Activated CD8-positive, alpha-beta T cell treated with anti-CD3 and anti-CD28 coated beads, Interleukin-2, amount 10 ng/mL, durations not matched to agents 7 days and 5 days (primary cell): Measurements from ENCODE around the gene TNKS2. TPM values are rescaled to one million over a fixed set of nuclear protein-coding genes. Genes with fewer than 3 reads are reported as not detected.
"Not testable (repeated sequence)": the region's sequence is repeated elsewhere in the genome, so short reads cannot be mapped to it uniquely, and the experiment has no call there.

Source experiments
- ATAC-seq: fragments of 150-1000 bp; cut with Tn5 transposase; one replicate; pipeline ENCODE4 v1.10.0; 2021; ENCODE audit warnings: moderate library complexity
- CTCF ChIA-PET: fragments of 350-600 bp; sonication (Branson Sonifier 250); formaldehyde crosslinking; loops from one replicate; lab custom pipeline; 2021; ENCODE audit warnings: antibody characterized with exemption; lab: Charles Lee
- POLR2A ChIA-PET: fragments of 350-600 bp; sonication (Branson Sonifier 250); formaldehyde crosslinking; loops from one replicate; lab custom pipeline; 2021; ENCODE audit warnings: antibody characterized with exemption; lab: Charles Lee
- DNase-seq: peaks from one replicate; pipeline ENCODE4 v3.0.0-alpha.2; 2020
- H3K27ac Mint-ChIP-seq: one replicate; pipeline ENCODE4 v1.8.0; 2021; ENCODE audit warnings: mild to moderate bottlenecking, mixed read lengths
- H3K27me3 Mint-ChIP-seq: one replicate; pipeline ENCODE4 v1.8.0; 2021; ENCODE audit warnings: low read depth, mixed read lengths
- H3K36me3 Mint-ChIP-seq: one replicate; pipeline ENCODE4 v1.8.0; 2021; ENCODE audit warnings: low read depth, mixed read lengths
- H3K4me1 Mint-ChIP-seq: one replicate; pipeline ENCODE4 v1.8.0; 2021; ENCODE audit warnings: low read depth, mixed read lengths
- H3K4me3 Mint-ChIP-seq: one replicate; pipeline ENCODE4 v1.8.0; 2021; ENCODE audit warnings: mild to moderate bottlenecking, mixed read lengths
- H3K9me3 Mint-ChIP-seq: one replicate; pipeline ENCODE4 v1.8.0; 2022; ENCODE audit warnings: mixed read lengths; ENCODE audit not compliant: insufficient read depth
- total RNA-seq, 2 experiments: library from RNA; stranded (reverse); gene quantifications; one replicate each; pipeline ENCODE4 v1.2.3, GENCODE V29; 2021

TNKS2 gene
- 10 to 100 TPM; 27.5 to 28.4 TPM for total RNA-seq

GRCh38 chr10:91797874-91798648, at the start of gene TNKS2:
Gene TNKS2 (plus strand): TSS chr10:91798426. CDS start chr10:91798691, 265 bp downstream.
- POLR2A ChIA-PET, result interaction anchor here (0.8 to 1.9 kb wide), 15 partner anchors 10 to 927 kb away, joined by 3 to 15 read pairs (median 4); partner anchors contain the start of genes BTAF1, CPEB3, MARCHF5 and RPP30
- H3K27me3 Mint-ChIP-seq, result no peaks in the 10 kb centered on the region
- peaks cover 47% of the 10 kb centered on the region for H3K4me1 Mint-ChIP-seq
- ATAC-seq, result peak; percentile 87
- H3K27ac Mint-ChIP-seq, result peak within 1 kb of the TSS; percentile 96
- DNase-seq, result peak; percentile 93
- H3K4me3 Mint-ChIP-seq, result peak within 1 kb of the TSS; percentile 97
- H3K9me3 Mint-ChIP-seq, result no peaks in the 10 kb centered on the region
- CTCF ChIA-PET, result interaction anchor here (0.7 to 1.7 kb wide), 5 partner anchors 16 to 134 kb away, joined by 3 to 9 read pairs (median 3); no protein-coding TSS in a partner anchor
- peaks cover 35% of the 10 kb centered on the region for H3K36me3 Mint-ChIP-seq

DNA sequence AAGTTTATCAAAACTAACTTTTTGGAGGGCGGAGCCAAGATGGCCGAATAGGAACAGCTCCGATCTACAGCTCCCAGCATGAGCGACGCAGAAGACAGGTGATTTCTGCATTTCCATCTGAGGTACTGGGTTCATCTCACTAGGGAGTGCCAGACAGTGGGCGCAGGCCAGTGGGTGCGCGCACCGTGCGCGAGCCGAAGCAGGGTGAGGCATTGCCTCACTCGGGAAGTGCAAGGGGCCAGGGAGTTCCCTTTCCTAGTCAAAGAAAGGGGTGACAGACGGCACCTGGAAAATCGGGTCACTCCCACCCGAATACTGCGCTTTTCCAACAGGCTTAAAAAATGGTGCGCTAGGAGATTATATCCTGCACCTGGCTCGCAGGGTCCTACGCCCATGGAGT, 48.6 kb upstream of the TNKS2 start:
- CTCF ChIA-PET, POLR2A ChIA-PET, H3K36me3 Mint-ChIP-seq, DNase-seq, H3K4me3 Mint-ChIP-seq, H3K4me1 Mint-ChIP-seq, ATAC-seq, H3K9me3 Mint-ChIP-seq, H3K27ac Mint-ChIP-seq: not testable (repeated sequence)
- peaks cover 15% of the 10 kb centered on the region for H3K27me3 Mint-ChIP-seq

DNA sequence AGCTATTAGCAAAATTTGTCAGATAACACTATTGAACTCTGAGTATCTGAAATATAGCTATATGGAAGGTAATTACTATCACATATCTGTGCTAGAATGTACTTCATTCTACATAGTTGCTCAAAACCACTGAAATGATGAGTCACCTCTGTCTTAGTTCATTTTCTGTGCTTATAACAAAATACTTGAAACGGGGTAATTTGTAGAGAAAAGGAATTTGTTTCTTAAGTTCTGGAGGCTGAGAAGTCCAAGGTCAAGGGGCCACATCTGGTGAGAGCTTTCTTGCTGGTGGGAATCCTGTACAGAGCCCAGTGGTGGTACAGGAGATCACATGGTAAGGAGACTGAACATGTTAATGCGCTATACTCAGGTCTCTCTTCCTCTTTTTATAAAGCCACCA, 41.9 kb upstream of the TNKS2 start:
- Mint-ChIP-seq H3K4me3 (no peak overlapping the region), H3K27ac (no peak overlapping the region), H3K27me3 (peaks cover 27% of the 10 kb centered on the region), H3K4me1 (no peaks in the 10 kb centered on the region), H3K36me3 (no peaks in the 10 kb centered on the region), H3K9me3 (no peaks in the 10 kb centered on the region)
- ATAC-seq (no peak), DNase-seq (no peak)
- CTCF ChIA-PET, result interaction anchor here (0.8 kb wide), 1 partner anchor 15 kb away, joined by 4 read pairs; no protein-coding TSS in a partner anchor
- POLR2A ChIA-PET, result interaction anchor here (0.6 kb wide), 1 partner anchor 871 kb away, joined by 6 read pairs; no protein-coding TSS in a partner anchor

DNA sequence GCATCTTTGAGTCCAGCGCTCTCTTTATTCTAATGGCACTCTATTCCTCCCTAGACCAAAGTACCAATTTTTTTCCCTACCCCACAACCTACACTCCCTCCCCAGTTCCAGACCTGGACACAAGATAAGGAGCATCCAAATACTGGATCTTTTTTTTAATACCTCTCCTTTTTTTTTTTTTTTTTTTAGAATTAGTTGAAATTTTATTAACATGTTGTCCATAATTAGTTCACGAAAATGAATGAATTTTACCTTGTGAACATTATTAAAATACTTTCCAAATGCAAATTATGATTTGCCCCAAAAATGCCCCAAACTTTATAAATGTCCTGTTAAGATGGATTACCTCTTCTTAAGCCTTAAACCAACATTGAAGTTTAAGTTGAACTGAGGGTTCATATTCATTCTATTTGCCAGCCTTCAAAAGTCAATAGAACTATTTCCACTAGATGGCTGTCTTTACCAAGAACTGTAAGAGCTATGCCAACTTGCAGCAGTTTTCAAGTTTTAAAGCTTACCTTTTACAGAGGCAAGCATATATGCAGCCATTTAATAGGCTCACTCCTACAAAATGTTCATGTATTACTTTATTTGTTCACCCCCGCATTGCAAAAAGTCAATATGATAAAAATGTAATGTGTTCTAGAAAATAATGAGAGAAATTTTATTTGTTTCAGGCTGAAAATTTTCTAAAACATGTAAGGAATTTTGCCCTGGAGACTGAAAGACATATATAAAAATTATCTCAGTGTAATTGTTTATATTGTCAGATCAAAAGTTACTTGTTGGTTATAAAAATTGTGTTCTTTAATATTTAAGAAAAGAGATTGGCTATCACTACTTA, 39.7 kb upstream of the TNKS2 start:
- ChIA-PET POLR2A (no interaction called here), CTCF (interaction anchor here (0.7 to 4.2 kb wide), 13 partner anchors 9 to 612 kb away, joined by 3 to 27 read pairs (median 4); partner anchors contain the start of genes BTAF1, FGFBP3 and TNKS2)
- ATAC-seq (peak; percentile 58), DNase-seq (no peak)
- peaks cover 37% of the 10 kb centered on the region for H3K27me3 Mint-ChIP-seq
- H3K36me3 Mint-ChIP-seq, result no peaks in the 10 kb centered on the region
- H3K27ac Mint-ChIP-seq, result no peak overlapping the region
- H3K4me1 Mint-ChIP-seq, result no peaks in the 10 kb centered on the region
- no peak overlapping the region for H3K4me3 Mint-ChIP-seq
- no peaks in the 10 kb centered on the region for H3K9me3 Mint-ChIP-seq

- Mint-ChIP-seq H3K4me1 (no peaks in the 10 kb centered on the region), H3K36me3 (no peaks in the 10 kb centered on the region), H3K4me3 (no peak overlapping the region), H3K27ac (no peak overlapping the region), H3K9me3 (no peaks in the 10 kb centered on the region), H3K27me3 (peaks cover 38% of the 10 kb centered on the region)
- ChIA-PET POLR2A (interaction anchor here (1.8 kb wide), 1 partner anchor 39 kb away, joined by 4 read pairs; no protein-coding TSS in a partner anchor), CTCF (interaction anchor here (0.9 to 4.2 kb wide), 9 partner anchors 8 to 611 kb away, joined by 3 to 27 read pairs (median 4); partner anchors contain the start of genes BTAF1, FGFBP3 and TNKS2)
- DNase-seq (no peak), ATAC-seq (no peak)
Observed at GRCh38 chr10:91759581-91759986, 38.6 kb upstream of the TNKS2 start.

DNA sequence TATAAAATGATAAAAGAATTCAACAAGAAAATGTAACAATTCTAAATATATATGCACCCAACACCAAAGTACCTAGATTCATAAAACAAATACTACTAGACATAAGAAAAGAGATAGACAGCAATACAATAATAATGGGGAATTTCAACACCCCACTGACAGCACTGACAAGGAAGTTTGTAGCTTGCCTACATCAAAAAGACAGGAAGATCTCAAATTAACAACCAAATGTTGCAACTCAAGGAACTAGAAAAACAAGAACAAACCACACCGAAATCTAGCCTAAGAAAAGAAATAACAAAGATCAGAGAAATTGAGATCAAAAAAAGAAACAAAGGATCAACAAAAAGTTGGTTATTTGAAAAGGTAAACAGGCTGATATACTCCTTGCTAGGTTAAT, 36.5 kb upstream of the TNKS2 start:
- Mint-ChIP-seq H3K9me3 (no peaks in the 10 kb centered on the region), H3K27ac (no peak overlapping the region), H3K4me3 (no peak overlapping the region), H3K27me3 (peaks cover 30% of the 10 kb centered on the region), H3K4me1 (no peaks in the 10 kb centered on the region), H3K36me3 (no peaks in the 10 kb centered on the region)
- CTCF ChIA-PET, result interaction anchor here (4.2 kb wide), 1 partner anchor 151 kb away, joined by 27 read pairs; no protein-coding TSS in a partner anchor
- POLR2A ChIA-PET, result no interaction called here
- ATAC-seq (no peak), DNase-seq (no peak)

DNA sequence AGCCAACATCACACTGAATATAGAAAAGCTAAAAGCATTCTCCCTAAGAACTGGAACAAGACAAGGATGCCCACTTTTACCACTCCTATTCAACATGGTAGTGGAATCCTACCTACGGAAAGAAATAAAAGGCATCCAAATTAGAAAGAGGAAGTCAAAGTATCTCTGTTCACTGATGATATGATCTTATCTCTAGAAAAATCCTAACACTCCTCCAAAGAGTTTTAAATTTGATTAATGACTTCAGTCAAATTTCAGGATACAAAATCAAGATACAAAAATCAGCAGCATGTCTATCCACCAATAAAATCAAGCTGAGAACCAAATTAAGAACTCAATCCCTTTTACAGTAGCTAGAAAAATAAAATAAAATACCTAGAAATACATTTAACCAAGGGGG, 35.3 kb upstream of the TNKS2 start:
- Mint-ChIP-seq H3K4me1 (no peaks in the 10 kb centered on the region), H3K9me3 (no peaks in the 10 kb centered on the region), H3K27me3 (peaks cover 22% of the 10 kb centered on the region), H3K27ac (no peak overlapping the region), H3K36me3 (no peaks in the 10 kb centered on the region), H3K4me3 (no peak overlapping the region)
- no peak for ATAC-seq
- POLR2A ChIA-PET, result no interaction called here
- DNase-seq, result no peak
- CTCF ChIA-PET, result no interaction called here

GRCh38 chr10:91766676-91767075, 31.6 kb upstream of the TNKS2 start:
- ChIA-PET POLR2A (no interaction called here), CTCF (interaction anchor here (1.7 kb wide), 1 partner anchor 142 kb away, joined by 9 read pairs; no protein-coding TSS in a partner anchor)
- no peaks in the 10 kb centered on the region for H3K4me1 Mint-ChIP-seq
- ATAC-seq (no peak), DNase-seq (no peak)
- H3K27me3 Mint-ChIP-seq, result peaks cover 18% of the 10 kb centered on the region
- H3K36me3 Mint-ChIP-seq, result no peaks in the 10 kb centered on the region
- H3K27ac Mint-ChIP-seq, result no peak overlapping the region
- no peaks in the 10 kb centered on the region for H3K9me3 Mint-ChIP-seq
- H3K4me3 Mint-ChIP-seq, result no peak overlapping the region

DNA sequence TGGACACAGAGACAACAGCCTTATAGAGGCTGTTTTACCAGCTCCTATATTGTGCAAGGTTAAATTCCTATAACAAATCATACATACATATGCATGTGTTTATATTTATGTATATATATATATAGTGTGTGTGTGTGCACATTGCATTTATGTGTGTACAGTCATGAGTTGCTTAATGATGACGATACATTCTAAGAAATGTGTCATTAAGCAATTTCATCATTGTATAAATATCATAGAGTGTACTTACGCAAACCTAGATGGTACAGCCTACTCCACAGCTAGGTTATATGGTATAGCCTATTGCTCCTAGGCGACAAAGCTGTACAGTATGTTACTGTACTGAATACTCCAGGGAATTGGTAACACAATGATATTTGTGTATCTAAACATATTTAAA, 30.1 kb upstream of the TNKS2 start:
- H3K27me3 Mint-ChIP-seq, result peaks cover 10% of the 10 kb centered on the region
- H3K4me3 Mint-ChIP-seq, result no peak overlapping the region
- no peak overlapping the region for H3K27ac Mint-ChIP-seq
- no peak for DNase-seq
- no peak for ATAC-seq
- ChIA-PET POLR2A (no interaction called here), CTCF (interaction anchor here (1.0 to 1.7 kb wide), 2 partner anchors 9 to 140 kb away, joined by 4 to 9 read pairs; no protein-coding TSS in a partner anchor)
- no peaks in the 10 kb centered on the region for H3K4me1 Mint-ChIP-seq
- H3K9me3 Mint-ChIP-seq, result no peaks in the 10 kb centered on the region
- H3K36me3 Mint-ChIP-seq, result no peaks in the 10 kb centered on the region

GRCh38 chr10:91771907-91772306, 26.3 kb upstream of the TNKS2 start:
- ChIA-PET CTCF (interaction anchor here (1.2 kb wide), 1 partner anchor 141 kb away, joined by 4 read pairs; no protein-coding TSS in a partner anchor), POLR2A (no interaction called here)
- ATAC-seq (no peak), DNase-seq (no peak)
- Mint-ChIP-seq H3K4me3 (no peak overlapping the region), H3K27ac (no peak overlapping the region), H3K4me1 (no peaks in the 10 kb centered on the region), H3K36me3 (no peaks in the 10 kb centered on the region), H3K27me3 (peaks cover 4% of the 10 kb centered on the region), H3K9me3 (no peaks in the 10 kb centered on the region)

DNA sequence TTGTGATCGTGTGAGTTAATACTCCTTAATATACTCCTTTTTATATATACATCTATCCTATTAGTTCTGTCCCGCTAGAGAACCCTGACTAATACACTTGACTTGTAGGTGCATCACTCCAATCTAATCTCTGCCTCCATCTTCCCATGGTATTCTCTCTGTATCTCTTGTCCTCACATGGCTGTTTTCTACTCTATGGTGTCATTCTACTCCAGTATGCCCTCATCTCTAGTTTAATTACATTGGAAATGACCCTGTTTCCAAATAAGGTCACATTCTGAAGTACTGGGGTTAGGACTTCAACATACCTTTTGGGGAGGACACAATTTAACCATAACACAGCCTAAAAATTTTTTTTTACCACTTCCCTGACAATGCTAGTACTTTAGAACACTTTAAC, 25.8 kb upstream of the TNKS2 start:
- H3K36me3 Mint-ChIP-seq, result no peaks in the 10 kb centered on the region

More for the DNA sequence above, 25.8 kb upstream of the TNKS2 start:
- Mint-ChIP-seq H3K27me3 (peaks cover 4% of the 10 kb centered on the region), H3K9me3 (no peaks in the 10 kb centered on the region), H3K27ac (no peak overlapping the region), H3K4me3 (no peak overlapping the region), H3K4me1 (no peaks in the 10 kb centered on the region)
- DNase-seq (no peak), ATAC-seq (no peak)
- ChIA-PET CTCF (no interaction called here), POLR2A (no interaction called here)
